ENCODE results near the gene APOA1.

The APOA1 gene

GRCh38 chr11:116833816-116834534 lies 3.4 kb downstream of the APOA1 start:
- no peak for DNase-seq (ENCODE audit: low spot score)

GRCh38 chr11:116833491-116833815 lies 4.0 kb downstream of the APOA1 start:
- no peak for DNase-seq (ENCODE audit: low spot score)

- peak; percentile 84 for DNase-seq (ENCODE audit: low spot score)
Measured at GRCh38 chr11:116832350-116833290, 4.8 kb downstream of the APOA1 start.

- DNase-seq (ENCODE audit: low spot score): no peak
Measured at GRCh38 chr11:116831790-116832349, 5.6 kb downstream of the APOA1 start.

- DNase-seq (ENCODE audit: low spot score): no peak
Measured at GRCh38 chr11:116830184-116830912, 7.1 kb downstream of the APOA1 start.

- peak; percentile 66 for DNase-seq (ENCODE audit: low spot score)
Measured at GRCh38 chr11:116829525-116830183, 7.8 kb downstream of the APOA1 start, which contains the start of gene APOC3. TSS of gene APOC3 (plus strand) at chr11:116829907. CDS start at chr11:116830583, 676 bp downstream.

- peak; percentile 71 for DNase-seq (ENCODE audit: low spot score)
Measured at GRCh38 chr11:116828632-116829524, 8.5 kb downstream of the APOA1 start.

GRCh38 chr11:116827461-116827860 lies 10.0 kb downstream of the APOA1 start:
- no peak for DNase-seq (ENCODE audit: low spot score)

GRCh38 chr11:116826751-116827431 lies 10.5 kb downstream of the APOA1 start:
- DNase-seq (ENCODE audit: low spot score): peak; percentile 84

GRCh38 chr11:116825854-116826750 lies 11.3 kb downstream of the APOA1 start:
- DNase-seq (ENCODE audit: low spot score): no peak

- DNase-seq (ENCODE audit: low spot score): no peak
Measured at GRCh38 chr11:116825434-116825833, 12.0 kb downstream of the APOA1 start.

GRCh38 chr11:116823031-116823843 lies 14.2 kb downstream of the APOA1 start, which contains the start of gene APOA4:
TSS of gene APOA4 (minus strand) at chr11:116823304. CDS start at chr11:116823191, 113 bp downstream.
- DNase-seq (ENCODE audit: low spot score): no peak

- DNase-seq (ENCODE audit: low spot score): no peak
Measured at GRCh38 chr11:116822575-116822974, 14.8 kb downstream of the APOA1 start.

GRCh38 chr11:116821050-116821918 lies 16.1 kb downstream of the APOA1 start:
- DNase-seq (ENCODE audit: low spot score): no peak

GRCh38 chr11:116819049-116819448 lies 18.4 kb downstream of the APOA1 start:
- no peak for DNase-seq (ENCODE audit: low spot score)

GRCh38 chr11:116814502-116814901 lies 22.9 kb downstream of the APOA1 start:
- DNase-seq (ENCODE audit: low spot score): no peak

Data from HuH-7 (cell line).